AG04450 (cell line): Measurements from ENCODE around the gene SULF2. TPM values are rescaled to one million over a fixed set of nuclear protein-coding genes. Genes with fewer than 3 reads are reported as not detected.

ENCODE experiments used
- CTCF ChIA-PET: fragments of 300-600, 350-600 bp; formaldehyde crosslinking; extraction: SDS; loops from one replicate; lab custom pipeline; 2022; ENCODE audit warnings: antibody characterized with exemption, inconsistent platforms; lab: Charles Lee
- POLR2A ChIA-PET: fragments of 350-600 bp; formaldehyde crosslinking; extraction: SDS; loops from one replicate; lab custom pipeline; 2021; ENCODE audit warnings: antibody characterized with exemption, inconsistent platforms; lab: Yijun Ruan, JAX
- DNase-seq: peaks from one replicate; pipeline ENCODE4 v3.0.0-alpha.2; 2011; ENCODE audit warnings: low read depth, low spot score
- H3K27ac ChIP-seq: one replicate; pipeline ENCODE4 v1.5.1; 2012; ENCODE audit warnings: low read depth, low read length, control low read depth
- H3K27me3 ChIP-seq: one replicate; pipeline ENCODE4 v1.6.0; 2012; ENCODE audit warnings: low read length; ENCODE audit not compliant: control insufficient read depth, insufficient read depth
- H3K4me3 ChIP-seq: 2 replicates; pipeline ENCODE4 v1.5.1; 2011; ENCODE audit warnings: mild to moderate bottlenecking, low read depth, low read length, control low read depth
- H3K9me3 ChIP-seq: 2 replicates; pipeline ENCODE4 v1.5.1; 2012; ENCODE audit warnings: low read length; ENCODE audit not compliant: control insufficient read depth, insufficient read depth
- CTCF ChIP-seq: IDR thresholded peaks from 2 replicates; pipeline ENCODE4 v1.5.1; 2011; ENCODE audit warnings: low read depth, low read length, control low read depth, inconsistent platforms
- polyA plus RNA-seq: library from polyadenylated mRNA; depleted of rRNA; stranded (reverse); fragments of >200 nt; gene quantifications from 2 replicates; pipeline ENCODE4 v1.2.3, GENCODE V29; 2011

SULF2 gene
- polyA plus RNA-seq, 1 experiment = 0.73 TPM

- H3K27me3 ChIP-seq = peaks cover 12% of the 10 kb centered on the region
- no peak for DNase-seq
- H3K4me3 ChIP-seq = no peak overlapping the region
- no peak overlapping the region for H3K27ac ChIP-seq
- TF ChIP-seq CTCF = no peak
- H3K9me3 ChIP-seq = no peaks in the 10 kb centered on the region
- ChIA-PET POLR2A (no interaction called here), CTCF (no interaction called here)
Measured at GRCh38 chr20:47757145-47758035, 27.9 kb downstream of the SULF2 start.

GRCh38 chr20:47754946-47755652 is 30.2 kb downstream of the SULF2 start:
- Histone ChIP-seq H3K27me3 (peaks cover 10% of the 10 kb centered on the region), H3K27ac (no peak overlapping the region), H3K4me3 (no peak overlapping the region), H3K9me3 (no peaks in the 10 kb centered on the region)
- CTCF ChIA-PET = interaction anchor here (0.6 kb wide), 2 partner anchors 673 to 903 kb away, joined by 3 to 5 read pairs; no protein-coding TSS in a partner anchor
- DNase-seq = no peak
- POLR2A ChIA-PET = no interaction called here
- TF ChIP-seq CTCF = no peak

- DNase-seq = no peak
- Histone ChIP-seq H3K27ac (no peak overlapping the region), H3K27me3 (peaks cover 8% of the 10 kb centered on the region), H3K4me3 (no peak overlapping the region), H3K9me3 (no peaks in the 10 kb centered on the region)
- no peak for TF ChIP-seq CTCF
- CTCF ChIA-PET = interaction anchor here (0.6 kb wide), 2 partner anchors 674 to 904 kb away, joined by 3 to 5 read pairs; no protein-coding TSS in a partner anchor
- POLR2A ChIA-PET = no interaction called here
Measured at GRCh38 chr20:47754388-47754715, 30.9 kb downstream of the SULF2 start.

DNA sequence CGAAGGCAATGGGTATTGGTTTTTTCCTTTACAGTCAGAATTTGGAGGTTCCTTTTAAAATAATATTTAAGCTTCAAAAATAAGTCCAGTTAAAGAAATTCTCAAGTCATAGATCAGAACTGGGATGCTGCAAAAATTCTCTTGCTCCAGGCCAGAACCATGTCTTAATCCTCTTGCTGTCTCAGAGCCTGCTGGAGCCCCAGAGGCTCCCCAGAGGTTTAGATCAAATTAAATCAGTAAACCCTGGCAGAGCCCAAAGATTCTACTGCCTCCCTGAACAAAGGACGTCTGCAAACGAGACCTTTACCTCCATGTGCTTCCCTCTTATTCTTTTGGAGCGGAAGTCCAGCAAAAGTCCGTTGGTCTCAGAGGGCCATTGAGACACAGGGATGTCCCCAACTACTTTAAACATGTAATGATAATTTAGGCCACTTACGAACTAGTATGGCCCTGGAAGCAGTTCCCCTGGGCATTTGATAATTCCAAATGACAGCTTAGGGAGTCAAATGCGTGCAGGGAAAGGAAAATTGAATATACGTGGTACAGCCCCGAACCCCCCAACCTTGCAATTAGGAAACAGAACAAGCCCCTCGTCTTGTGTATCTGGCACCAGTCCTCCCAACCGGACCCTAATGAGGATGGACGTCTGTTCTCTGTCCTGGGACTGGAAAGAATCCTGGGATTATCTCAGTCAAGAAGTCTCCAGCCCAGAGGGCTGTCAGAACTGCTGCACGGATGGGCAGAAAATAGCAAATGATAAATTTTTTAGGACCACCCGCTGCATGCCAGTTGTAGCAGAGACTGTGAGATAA is 31.5 kb downstream of the SULF2 start:
- CTCF ChIA-PET = no interaction called here
- POLR2A ChIA-PET = no interaction called here
- DNase-seq = no peak
- Histone ChIP-seq H3K4me3 (no peak overlapping the region), H3K27ac (no peak overlapping the region), H3K9me3 (no peaks in the 10 kb centered on the region), H3K27me3 (peaks cover 4% of the 10 kb centered on the region)
- no peak for TF ChIP-seq CTCF
